ENCODE results near the gene SAA4. TPM values are rescaled to one million over a fixed set of nuclear protein-coding genes. Genes with fewer than 3 reads are reported as not detected.

The SAA4 gene
- total and polyA plus RNA-seq, 2 experiments from 2014 or later = not detected

DNA sequence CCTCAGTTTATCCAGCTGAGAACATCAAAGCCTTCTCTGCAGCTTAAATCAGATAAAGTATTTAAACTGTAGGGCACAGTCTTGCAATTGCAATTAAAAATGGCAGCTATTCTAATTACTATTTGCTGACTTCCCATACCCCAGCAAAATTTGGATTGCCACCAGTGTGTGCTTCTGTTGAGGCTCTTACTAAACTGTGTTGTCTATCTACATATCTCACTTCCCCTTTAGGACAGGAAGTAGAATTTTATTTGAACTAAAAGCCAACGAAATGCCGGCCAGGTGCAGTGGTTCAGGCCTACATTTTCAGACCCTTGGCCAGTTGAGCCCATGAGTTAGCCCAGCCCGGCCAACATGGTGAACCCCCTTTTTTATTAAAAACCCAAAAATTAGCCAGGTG, 7.1 kb downstream of the SAA4 start (continued):
- TF ChIP-seq, protein P1, sequence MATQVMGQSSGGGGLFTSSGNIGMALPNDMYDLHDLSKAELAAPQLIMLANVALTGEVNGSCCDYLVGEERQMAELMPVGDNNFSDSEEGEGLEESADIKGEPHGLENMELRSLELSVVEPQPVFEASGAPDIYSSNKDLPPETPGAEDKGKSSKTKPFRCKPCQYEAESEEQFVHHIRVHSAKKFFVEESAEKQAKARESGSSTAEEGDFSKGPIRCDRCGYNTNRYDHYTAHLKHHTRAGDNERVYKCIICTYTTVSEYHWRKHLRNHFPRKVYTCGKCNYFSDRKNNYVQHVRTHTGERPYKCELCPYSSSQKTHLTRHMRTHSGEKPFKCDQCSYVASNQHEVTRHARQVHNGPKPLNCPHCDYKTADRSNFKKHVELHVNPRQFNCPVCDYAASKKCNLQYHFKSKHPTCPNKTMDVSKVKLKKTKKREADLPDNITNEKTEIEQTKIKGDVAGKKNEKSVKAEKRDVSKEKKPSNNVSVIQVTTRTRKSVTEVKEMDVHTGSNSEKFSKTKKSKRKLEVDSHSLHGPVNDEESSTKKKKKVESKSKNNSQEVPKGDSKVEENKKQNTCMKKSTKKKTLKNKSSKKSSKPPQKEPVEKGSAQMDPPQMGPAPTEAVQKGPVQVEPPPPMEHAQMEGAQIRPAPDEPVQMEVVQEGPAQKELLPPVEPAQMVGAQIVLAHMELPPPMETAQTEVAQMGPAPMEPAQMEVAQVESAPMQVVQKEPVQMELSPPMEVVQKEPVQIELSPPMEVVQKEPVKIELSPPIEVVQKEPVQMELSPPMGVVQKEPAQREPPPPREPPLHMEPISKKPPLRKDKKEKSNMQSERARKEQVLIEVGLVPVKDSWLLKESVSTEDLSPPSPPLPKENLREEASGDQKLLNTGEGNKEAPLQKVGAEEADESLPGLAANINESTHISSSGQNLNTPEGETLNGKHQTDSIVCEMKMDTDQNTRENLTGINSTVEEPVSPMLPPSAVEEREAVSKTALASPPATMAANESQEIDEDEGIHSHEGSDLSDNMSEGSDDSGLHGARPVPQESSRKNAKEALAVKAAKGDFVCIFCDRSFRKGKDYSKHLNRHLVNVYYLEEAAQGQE (IDR thresholded peaks at IDR 0.05; ENCODE audit: unreplicated experiment) = no peak
- TF ChIP-seq EZH2phosphoT487 (IDR thresholded peaks at IDR 0.05; ENCODE audit: unreplicated experiment) (no peak), STAT1 (IDR thresholded peaks at IDR 0.05; ENCODE audit: unreplicated experiment) (no peak), ZNF114 (CRISPR knock-in tag; IDR thresholded peaks at IDR 0.05) (no peak), CREB1 (CRISPR knock-in tag; IDR thresholded peaks at IDR 0.05; ENCODE audit: low read depth) (no peak), ZNF331 (CRISPR knock-in tag; IDR thresholded peaks at IDR 0.05; ENCODE audit: low read depth) (no peak), POLR2AphosphoS5 (IDR thresholded peaks at IDR 0.05; ENCODE audit: low read depth) (no peak)

DNA sequence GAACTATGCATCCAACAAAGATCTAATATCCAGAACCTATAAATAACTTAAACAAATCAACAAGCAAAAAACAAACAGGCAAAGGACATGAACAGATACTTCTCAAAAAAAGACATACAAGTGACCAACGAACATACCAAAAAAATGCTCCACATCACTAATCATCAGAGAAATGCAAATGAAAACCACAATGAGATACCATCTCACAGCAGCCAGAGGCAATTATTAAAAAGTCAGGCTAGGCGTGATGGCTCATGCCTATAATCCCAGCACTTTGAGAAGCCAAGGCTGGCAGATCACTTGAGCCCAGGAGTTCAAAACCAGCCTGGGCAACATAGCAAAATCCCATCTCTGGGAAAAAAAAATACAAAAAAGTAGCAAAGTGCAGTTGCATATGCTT, 10.7 kb downstream of the SAA4 start:
- Mint-ChIP-seq H3K36me3 (ENCODE audit: low read depth) (peaks cover 2% of the 10 kb centered on the region; the same call in 1 of the 3 replicates), H3K9me3 (peaks cover 3% of the 10 kb centered on the region; the same call in 1 of the 3 replicates), H3K27ac (no peak overlapping the region), H3K4me3 (no peak overlapping the region), H3K4me1 (no peaks in the 10 kb centered on the region), H3K27me3 (ENCODE audit: insufficient read depth, low read depth, poor library complexity) (peaks cover 3% of the 10 kb centered on the region)
- no peaks in the 10 kb centered on the region for H3K4me1 ChIP-seq (ENCODE audit: insufficient read depth)
- no peaks in the 10 kb centered on the region for H3F3A ChIP-seq (replicated peaks; ENCODE audit: low read depth)
- H3K4me2 ChIP-seq = no peak overlapping the region
- H4K20me1 ChIP-seq (replicated peaks; ENCODE audit: insufficient read depth) = no peaks in the 10 kb centered on the region
- no peak overlapping the region for H2AFZ ChIP-seq
- ATAC-seq (no peak), DNase-seq (ENCODE audit: low spot score) (no peak)
- no peaks in the 10 kb centered on the region for H3K36me3 ChIP-seq (ENCODE audit: insufficient read depth)
- no peaks in the 10 kb centered on the region for H3K79me2 ChIP-seq (replicated peaks; ENCODE audit: insufficient read depth)
- no peak overlapping the region for H3K27ac ChIP-seq (ENCODE audit: low read depth)
- H3K27me3 ChIP-seq (ENCODE audit: insufficient read depth) = no peaks in the 10 kb centered on the region
- H3K4me3 ChIP-seq = no peak overlapping the region
- no peaks in the 10 kb centered on the region for H3K9me2 ChIP-seq (ENCODE audit: insufficient read depth)
- TF ChIP-seq, protein P1 (IDR thresholded peaks at IDR 0.05; ENCODE audit: unreplicated experiment) = no peak
- no peak for TF ChIP-seq ZNF331 (CRISPR knock-in tag; IDR thresholded peaks at IDR 0.05; ENCODE audit: low read depth)
- TF ChIP-seq POLR2AphosphoS5 (IDR thresholded peaks at IDR 0.05; ENCODE audit: low read depth) = no peak
- TF ChIP-seq EZH2phosphoT487 (IDR thresholded peaks at IDR 0.05; ENCODE audit: unreplicated experiment) = no peak
- TF ChIP-seq, protein P2, sequence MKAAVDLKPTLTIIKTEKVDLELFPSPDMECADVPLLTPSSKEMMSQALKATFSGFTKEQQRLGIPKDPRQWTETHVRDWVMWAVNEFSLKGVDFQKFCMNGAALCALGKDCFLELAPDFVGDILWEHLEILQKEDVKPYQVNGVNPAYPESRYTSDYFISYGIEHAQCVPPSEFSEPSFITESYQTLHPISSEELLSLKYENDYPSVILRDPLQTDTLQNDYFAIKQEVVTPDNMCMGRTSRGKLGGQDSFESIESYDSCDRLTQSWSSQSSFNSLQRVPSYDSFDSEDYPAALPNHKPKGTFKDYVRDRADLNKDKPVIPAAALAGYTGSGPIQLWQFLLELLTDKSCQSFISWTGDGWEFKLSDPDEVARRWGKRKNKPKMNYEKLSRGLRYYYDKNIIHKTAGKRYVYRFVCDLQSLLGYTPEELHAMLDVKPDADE (IDR thresholded peaks at IDR 0.05) = no peak
- TF ChIP-seq CREB1 (CRISPR knock-in tag; IDR thresholded peaks at IDR 0.05; ENCODE audit: low read depth) = no peak
- TF ChIP-seq STAT1 (IDR thresholded peaks at IDR 0.05; ENCODE audit: unreplicated experiment) = no peak
- TF ChIP-seq, protein P3, sequence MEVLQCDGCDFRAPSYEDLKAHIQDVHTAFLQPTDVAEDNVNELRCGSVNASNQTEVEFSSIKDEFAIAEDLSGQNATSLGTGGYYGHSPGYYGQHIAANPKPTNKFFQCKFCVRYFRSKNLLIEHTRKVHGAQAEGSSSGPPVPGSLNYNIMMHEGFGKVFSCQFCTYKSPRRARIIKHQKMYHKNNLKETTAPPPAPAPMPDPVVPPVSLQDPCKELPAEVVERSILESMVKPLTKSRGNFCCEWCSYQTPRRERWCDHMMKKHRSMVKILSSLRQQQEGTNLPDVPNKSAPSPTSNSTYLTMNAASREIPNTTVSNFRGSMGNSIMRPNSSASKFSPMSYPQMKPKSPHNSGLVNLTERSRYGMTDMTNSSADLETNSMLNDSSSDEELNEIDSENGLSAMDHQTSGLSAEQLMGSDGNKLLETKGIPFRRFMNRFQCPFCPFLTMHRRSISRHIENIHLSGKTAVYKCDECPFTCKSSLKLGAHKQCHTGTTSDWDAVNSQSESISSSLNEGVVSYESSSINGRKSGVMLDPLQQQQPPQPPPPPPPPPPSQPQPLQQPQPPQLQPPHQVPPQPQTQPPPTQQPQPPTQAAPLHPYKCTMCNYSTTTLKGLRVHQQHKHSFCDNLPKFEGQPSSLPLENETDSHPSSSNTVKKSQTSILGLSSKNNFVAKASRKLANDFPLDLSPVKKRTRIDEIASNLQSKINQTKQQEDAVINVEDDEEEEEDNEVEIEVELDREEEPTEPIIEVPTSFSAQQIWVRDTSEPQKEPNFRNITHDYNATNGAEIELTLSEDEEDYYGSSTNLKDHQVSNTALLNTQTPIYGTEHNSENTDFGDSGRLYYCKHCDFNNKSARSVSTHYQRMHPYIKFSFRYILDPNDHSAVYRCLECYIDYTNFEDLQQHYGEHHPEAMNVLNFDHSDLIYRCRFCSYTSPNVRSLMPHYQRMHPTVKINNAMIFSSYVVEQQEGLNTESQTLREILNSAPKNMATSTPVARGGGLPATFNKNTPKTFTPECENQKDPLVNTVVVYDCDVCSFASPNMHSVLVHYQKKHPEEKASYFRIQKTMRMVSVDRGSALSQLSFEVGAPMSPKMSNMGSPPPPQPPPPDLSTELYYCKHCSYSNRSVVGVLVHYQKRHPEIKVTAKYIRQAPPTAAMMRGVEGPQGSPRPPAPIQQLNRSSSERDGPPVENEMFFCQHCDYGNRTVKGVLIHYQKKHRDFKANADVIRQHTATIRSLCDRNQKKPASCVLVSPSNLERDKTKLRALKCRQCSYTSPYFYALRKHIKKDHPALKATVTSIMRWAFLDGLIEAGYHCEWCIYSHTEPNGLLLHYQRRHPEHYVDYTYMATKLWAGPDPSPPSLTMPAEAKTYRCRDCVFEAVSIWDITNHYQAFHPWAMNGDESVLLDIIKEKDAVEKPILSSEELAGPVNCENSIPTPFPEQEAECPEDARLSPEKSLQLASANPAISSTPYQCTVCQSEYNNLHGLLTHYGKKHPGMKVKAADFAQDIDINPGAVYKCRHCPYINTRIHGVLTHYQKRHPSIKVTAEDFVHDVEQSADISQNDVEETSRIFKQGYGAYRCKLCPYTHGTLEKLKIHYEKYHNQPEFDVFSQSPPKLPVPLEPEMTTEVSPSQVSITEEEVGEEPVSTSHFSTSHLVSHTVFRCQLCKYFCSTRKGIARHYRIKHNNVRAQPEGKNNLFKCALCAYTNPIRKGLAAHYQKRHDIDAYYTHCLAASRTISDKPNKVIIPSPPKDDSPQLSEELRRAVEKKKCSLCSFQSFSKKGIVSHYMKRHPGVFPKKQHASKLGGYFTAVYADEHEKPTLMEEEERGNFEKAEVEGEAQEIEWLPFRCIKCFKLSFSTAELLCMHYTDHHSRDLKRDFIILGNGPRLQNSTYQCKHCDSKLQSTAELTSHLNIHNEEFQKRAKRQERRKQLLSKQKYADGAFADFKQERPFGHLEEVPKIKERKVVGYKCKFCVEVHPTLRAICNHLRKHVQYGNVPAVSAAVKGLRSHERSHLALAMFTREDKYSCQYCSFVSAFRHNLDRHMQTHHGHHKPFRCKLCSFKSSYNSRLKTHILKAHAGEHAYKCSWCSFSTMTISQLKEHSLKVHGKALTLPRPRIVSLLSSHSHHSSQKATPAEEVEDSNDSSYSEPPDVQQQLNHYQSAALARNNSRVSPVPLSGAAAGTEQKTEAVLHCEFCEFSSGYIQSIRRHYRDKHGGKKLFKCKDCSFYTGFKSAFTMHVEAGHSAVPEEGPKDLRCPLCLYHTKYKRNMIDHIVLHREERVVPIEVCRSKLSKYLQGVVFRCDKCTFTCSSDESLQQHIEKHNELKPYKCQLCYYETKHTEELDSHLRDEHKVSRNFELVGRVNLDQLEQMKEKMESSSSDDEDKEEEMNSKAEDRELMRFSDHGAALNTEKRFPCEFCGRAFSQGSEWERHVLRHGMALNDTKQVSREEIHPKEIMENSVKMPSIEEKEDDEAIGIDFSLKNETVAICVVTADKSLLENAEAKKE (CRISPR knock-in tag; IDR thresholded peaks at IDR 0.05) = no peak
- no peak for TF ChIP-seq NANOG (IDR thresholded peaks at IDR 0.05; ENCODE audit: borderline replicate concordance)

Measured in GM23338 (cell line).